Measurements from ENCODE around the gene TTC39B.

DNA sequence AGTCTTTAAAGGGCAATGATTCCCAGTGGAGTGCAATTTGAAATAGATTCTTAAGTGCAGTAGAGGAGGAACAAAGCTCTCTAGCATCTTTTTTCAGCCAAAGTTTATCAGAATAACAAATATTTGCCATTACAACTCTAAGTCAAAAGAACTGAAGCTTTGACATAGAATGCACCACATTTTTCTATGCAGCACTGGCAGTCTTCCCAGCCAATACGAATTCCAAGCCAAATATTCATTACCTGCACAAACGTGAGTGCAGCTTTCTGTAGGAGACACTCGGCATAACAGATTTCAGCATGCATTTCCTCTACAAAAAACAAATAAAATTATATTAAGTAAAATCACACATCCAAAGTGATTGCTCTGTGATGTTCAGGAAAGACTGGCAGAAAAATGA is 103.4 kb downstream of the TTC39B start:
- TF ChIP-seq POLR2AphosphoS5 (IDR thresholded peaks at IDR 0.05; ENCODE audit: low read depth, low read length) (no peak), CEBPB (IDR thresholded peaks at IDR 0.05; ENCODE audit: low read depth, low read length) (no peak)
- TF ChIP-seq, protein P1, sequence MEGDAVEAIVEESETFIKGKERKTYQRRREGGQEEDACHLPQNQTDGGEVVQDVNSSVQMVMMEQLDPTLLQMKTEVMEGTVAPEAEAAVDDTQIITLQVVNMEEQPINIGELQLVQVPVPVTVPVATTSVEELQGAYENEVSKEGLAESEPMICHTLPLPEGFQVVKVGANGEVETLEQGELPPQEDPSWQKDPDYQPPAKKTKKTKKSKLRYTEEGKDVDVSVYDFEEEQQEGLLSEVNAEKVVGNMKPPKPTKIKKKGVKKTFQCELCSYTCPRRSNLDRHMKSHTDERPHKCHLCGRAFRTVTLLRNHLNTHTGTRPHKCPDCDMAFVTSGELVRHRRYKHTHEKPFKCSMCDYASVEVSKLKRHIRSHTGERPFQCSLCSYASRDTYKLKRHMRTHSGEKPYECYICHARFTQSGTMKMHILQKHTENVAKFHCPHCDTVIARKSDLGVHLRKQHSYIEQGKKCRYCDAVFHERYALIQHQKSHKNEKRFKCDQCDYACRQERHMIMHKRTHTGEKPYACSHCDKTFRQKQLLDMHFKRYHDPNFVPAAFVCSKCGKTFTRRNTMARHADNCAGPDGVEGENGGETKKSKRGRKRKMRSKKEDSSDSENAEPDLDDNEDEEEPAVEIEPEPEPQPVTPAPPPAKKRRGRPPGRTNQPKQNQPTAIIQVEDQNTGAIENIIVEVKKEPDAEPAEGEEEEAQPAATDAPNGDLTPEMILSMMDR (IDR thresholded peaks at IDR 0.05; ENCODE audit: control extremely low read depth in 1 of 3, insufficient read depth in 1 of 3, low read depth in 1 of 3, low read length in 3 of 3), result no peak

Measured in H1 (cell line).